Thymus (tissue), 11 donors: ENCODE measurements around the gene PAK4. TPM values are rescaled to one million over a fixed set of nuclear protein-coding genes. Genes with fewer than 3 reads are reported as not detected.

Experiments used
- DNase-seq, 9 donors: peaks; one replicate each; pipeline ENCODE4 v3.0.0-alpha.2; 2013; ENCODE audit warnings: low spot score in 9 of 9, low read depth in 6 of 9, missing footprints in 1 of 9
- H3K27ac ChIP-seq, 2 donors: one replicate each; pipeline ENCODE4 v1.5.1; 2013; ENCODE audit warnings: control low read depth in 1 of 2, low read depth in 1 of 2, low read length in 1 of 2, mild to moderate bottlenecking in 1 of 2, moderate library complexity in 1 of 2
- H3K27me3 ChIP-seq, 2 donors: one replicate each; pipeline ENCODE4 v1.5.1; 2013; ENCODE audit warnings: low read length in 1 of 2; ENCODE audit not compliant: control insufficient read depth in 2 of 2, insufficient read depth in 1 of 2
- H3K36me3 ChIP-seq, 2 donors: one replicate each; pipeline ENCODE4 v1.5.1; 2013; ENCODE audit warnings: low read length in 1 of 2, mild to moderate bottlenecking in 1 of 2, moderate library complexity in 1 of 2; ENCODE audit not compliant: control insufficient read depth in 2 of 2, insufficient read depth in 2 of 2
- H3K4me1 ChIP-seq, 2 donors: one replicate each; pipeline ENCODE4 v1.5.1; 2013; ENCODE audit warnings: low read length in 2 of 2; ENCODE audit not compliant: control insufficient read depth in 2 of 2, insufficient read depth in 2 of 2
- H3K4me3 ChIP-seq, 2 donors: one replicate each; pipeline ENCODE4 v1.5.1; 2013; ENCODE audit warnings: low read length in 2 of 2, control low read depth in 1 of 2, mild to moderate bottlenecking in 1 of 2
- H3K9me3 ChIP-seq, 2 donors: one replicate each; pipeline ENCODE4 v1.5.1; 2013; ENCODE audit warnings: low read length in 1 of 2, mild to moderate bottlenecking in 1 of 2; ENCODE audit not compliant: control insufficient read depth in 2 of 2, insufficient read depth in 1 of 2
- WGBS: extraction: QIAGEN DNeasy Blood & Tissue Kit; methylation state at CpG from one replicate; pipeline ENCODE4 v1.1.7; 2013; 5-methylcytosine and 5-hydroxymethylcytosine counted together
- polyA plus RNA-seq: library from polyadenylated mRNA; stranded (reverse); fragments of 200-250 nt; gene quantifications from one replicate; pipeline ENCODE4 v1.2.3, GENCODE V29; 2013
- total RNA-seq: library from RNA; stranded (reverse); fragments of 120-200 nt; gene quantifications from one replicate; pipeline ENCODE4 v1.2.4, GENCODE V29; 2013
- donor health status: healthy.

PAK4 gene
- total and polyA plus RNA-seq, 2 donors: 1.9 to 14.4 TPM

DNA sequence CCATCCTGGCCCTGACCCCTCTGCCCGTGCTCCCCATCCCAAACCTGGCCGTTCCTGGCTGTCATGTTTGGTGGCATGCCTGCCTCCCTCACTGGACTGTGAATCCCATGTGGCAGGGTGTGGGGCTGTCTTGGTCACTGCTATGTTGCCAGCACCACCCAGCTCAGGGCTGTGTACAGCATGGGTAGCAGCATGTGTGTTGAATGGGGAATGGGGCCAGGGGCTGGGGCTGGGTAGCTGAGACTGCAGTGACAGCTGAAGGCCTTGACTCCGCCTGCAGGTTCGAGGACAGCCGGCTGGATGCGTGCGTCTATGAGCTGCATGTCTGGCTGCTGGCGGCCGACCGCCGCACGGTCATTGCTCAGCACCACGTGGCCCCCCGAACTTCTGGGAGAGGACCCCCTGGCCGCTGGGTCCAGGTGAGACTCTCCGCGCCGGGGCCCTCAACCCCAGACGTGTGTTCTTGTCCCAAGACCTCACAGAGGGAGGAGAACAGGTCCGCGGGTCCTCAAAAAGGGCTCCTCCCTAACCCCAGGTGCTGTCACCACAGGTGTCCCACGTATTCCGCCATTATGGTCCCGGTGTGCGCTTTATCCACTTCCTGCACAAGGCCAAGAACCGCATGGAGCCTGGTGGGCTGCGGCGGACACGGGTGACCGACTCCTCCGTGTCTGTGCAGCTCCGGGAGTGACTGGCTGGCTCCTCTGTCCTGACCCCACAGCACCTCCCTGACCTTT is 74.6 kb downstream of the PAK4 start:
- 90% methylated on average over 32 of the region's 32 CpGs for WGBS
- H3K27me3 ChIP-seq: peaks cover 48 to 97% of the 10 kb centered on the region in 2 donors

DNA sequence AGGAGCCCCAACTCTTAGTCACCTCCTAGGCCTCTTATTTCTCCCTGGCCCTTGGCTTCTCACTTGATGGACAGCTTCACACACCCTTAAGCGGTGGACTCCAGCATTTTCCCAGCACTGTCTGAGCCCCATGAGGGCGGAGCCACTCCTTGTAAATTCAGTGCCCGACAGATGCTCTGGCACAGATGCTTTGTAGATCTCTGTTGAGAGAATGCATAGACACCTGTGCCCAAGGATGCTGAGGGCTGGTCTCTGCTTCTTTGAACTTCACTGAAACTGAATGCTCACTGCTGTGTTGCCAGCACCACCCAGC is 75.2 kb downstream of the PAK4 start:
- Histone ChIP-seq H3K27me3 (peaks cover 48 to 97% of the 10 kb centered on the region in 2 donors), H3K9me3 (no peaks in the 10 kb centered on the region), H3K36me3 (no peaks in the 10 kb centered on the region), H3K4me1 (peaks cover 0 to 5% of the 10 kb centered on the region in 2 donors), H3K27ac (no peak overlapping the region), H3K4me3 (no peak overlapping the region)
- WGBS: 88% methylated on average over 3 of the region's 3 CpGs
- no peak for DNase-seq

More for the DNA sequence above, 74.6 kb downstream of the PAK4 start:
- DNase-seq: no peak
- H3K9me3 ChIP-seq: no peaks in the 10 kb centered on the region
- H3K4me3 ChIP-seq: no peak overlapping the region
- no peaks in the 10 kb centered on the region for H3K36me3 ChIP-seq
- peaks cover 0 to 5% of the 10 kb centered on the region in 2 donors for H3K4me1 ChIP-seq
- no peak overlapping the region for H3K27ac ChIP-seq

DNA sequence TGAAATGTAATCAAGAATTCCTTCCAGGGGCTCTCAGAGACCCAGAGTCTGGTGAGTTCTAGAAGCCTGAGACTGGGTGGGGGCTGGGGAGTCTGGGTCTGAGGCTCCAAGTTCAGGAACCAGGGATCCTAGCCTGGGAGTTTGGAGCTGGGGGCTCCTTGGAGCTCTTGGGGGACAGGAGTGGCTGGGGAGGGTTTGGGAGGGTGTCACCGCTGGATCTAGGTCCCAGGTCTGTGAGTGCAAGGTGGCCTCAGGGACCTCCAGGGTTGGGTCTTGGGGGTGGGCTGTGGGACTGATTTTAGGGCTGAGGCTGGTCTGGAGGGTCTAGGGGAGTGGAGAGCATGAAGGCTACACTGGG is 77.4 kb downstream of the PAK4 start:
- peaks cover 33 to 84% of the 10 kb centered on the region in 2 donors for H3K27me3 ChIP-seq
- H3K4me1 ChIP-seq: no peaks in the 10 kb centered on the region
- no peak for DNase-seq
- WGBS: 96% methylated on average over 1 of the region's 1 CpG
- H3K36me3 ChIP-seq: no peaks in the 10 kb centered on the region
- H3K9me3 ChIP-seq: no peaks in the 10 kb centered on the region
- no peak overlapping the region for H3K27ac ChIP-seq
- no peak overlapping the region for H3K4me3 ChIP-seq

DNA sequence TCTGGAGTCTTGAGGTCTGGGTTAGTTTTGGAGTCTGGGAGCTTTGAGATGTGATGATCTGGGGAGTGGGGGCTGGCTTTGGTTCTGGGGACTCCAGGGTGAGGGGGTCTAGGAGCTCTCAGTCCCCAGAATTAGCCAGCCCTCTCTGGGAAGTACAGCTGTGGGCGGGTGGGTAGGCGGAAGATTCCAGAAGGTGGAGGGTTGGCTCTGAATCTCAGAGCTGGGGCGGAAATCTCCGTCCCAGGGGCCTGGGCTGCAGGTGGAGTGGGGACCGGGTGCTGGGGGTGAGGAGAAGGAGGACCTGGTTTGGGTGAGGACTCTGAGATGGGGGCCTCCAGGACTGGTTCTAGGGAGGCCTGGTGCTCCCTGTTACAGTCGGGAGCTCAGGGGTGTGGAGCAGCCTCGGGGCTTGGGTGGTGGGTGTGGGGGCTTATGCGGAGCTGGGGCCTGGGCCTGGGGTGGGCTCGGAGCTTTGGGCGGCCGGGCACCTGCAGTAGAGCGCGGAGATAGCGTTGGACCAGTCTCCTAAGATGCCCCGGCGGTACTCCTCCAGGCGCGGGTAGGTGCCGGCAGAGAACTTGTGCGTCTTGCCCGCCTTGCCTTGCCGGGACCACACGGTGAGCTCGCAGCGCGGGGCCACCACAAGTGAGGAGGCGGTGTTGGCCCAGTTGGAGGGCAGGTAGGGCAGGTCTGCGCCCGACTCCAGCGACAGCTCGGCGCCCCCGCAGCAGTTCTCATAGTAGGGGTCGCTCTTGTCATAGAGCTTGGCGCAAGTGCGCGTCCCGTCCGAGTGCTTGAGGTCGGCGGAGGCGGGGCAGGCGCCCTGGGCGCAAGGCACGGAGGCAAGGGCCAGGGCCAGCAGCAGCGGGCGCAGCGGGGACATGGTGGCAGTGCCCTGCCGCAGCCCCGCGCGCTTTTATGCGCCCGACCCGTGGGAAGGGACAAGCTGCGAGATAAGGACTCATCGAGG is 78.1 kb downstream of the PAK4 start, which contains the start of gene SYCN:
Gene SYCN, minus strand, starts transcription at position 892 of the 970 bp plus-strand sequence. Its CDS starts 9 bp downstream, at position 883.
- WGBS: 26% methylated on average over 57 of the region's 57 CpGs
- no peak within 1 kb of the TSS for H3K4me3 ChIP-seq
- no peaks in the 10 kb centered on the region for H3K4me1 ChIP-seq
- no peak for DNase-seq
- H3K27ac ChIP-seq: no peak within 1 kb of the TSS
- H3K9me3 ChIP-seq: no peaks in the 10 kb centered on the region
- peaks cover 30 to 80% of the 10 kb centered on the region in 2 donors for H3K27me3 ChIP-seq
- H3K36me3 ChIP-seq: no peaks in the 10 kb centered on the region

DNA sequence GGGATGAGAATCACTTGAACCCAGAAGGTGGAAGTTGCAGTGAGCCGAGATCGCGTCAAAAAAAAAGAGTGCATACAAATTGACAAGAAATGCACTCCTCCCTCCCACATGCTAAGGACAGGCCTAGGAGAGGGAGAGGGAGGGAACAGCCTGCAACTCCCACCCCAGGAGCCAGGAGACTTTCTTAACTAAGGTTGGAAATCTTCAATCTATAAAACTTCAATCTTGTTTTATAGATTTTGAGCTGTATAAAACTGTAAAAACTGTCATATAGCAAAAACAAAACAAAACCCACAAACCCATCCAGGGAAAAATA is 79.8 kb downstream of the PAK4 start:
- no peak for DNase-seq
- 86% methylated on average over 3 of the region's 3 CpGs for WGBS
- H3K4me3 ChIP-seq: no peak overlapping the region
- no peaks in the 10 kb centered on the region for H3K9me3 ChIP-seq
- peaks cover 23 to 63% of the 10 kb centered on the region in 2 donors for H3K27me3 ChIP-seq
- H3K4me1 ChIP-seq: no peaks in the 10 kb centered on the region
- H3K27ac ChIP-seq: no peak overlapping the region
- no peaks in the 10 kb centered on the region for H3K36me3 ChIP-seq

DNA sequence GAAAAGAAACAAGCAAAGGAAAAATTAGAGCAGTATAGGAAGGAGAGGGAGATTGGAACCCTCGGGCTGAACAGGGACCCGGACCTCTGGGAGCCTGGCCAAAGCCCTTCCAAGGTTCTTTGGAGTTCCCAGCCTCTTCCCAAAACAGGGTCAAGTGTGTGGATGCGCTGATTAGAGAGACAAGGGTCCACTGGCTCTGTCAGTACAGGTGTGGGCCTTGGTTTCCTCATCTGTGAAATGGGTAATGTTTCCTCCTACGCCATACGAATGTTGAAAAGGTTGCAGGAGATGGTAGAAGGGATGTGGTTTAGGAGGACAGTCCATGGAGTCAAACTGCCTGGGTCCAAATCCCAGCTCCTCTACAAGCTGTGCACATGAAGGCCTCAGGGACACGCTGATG is 80.5 kb downstream of the PAK4 start:
- DNase-seq: no peak
- 91% methylated on average over 6 of the region's 6 CpGs for WGBS
- H3K4me3 ChIP-seq: no peak overlapping the region
- no peaks in the 10 kb centered on the region for H3K36me3 ChIP-seq
- no peak overlapping the region for H3K27ac ChIP-seq
- peaks cover 23 to 57% of the 10 kb centered on the region in 2 donors for H3K27me3 ChIP-seq
- no peaks in the 10 kb centered on the region for H3K4me1 ChIP-seq
- H3K9me3 ChIP-seq: no peaks in the 10 kb centered on the region

DNA sequence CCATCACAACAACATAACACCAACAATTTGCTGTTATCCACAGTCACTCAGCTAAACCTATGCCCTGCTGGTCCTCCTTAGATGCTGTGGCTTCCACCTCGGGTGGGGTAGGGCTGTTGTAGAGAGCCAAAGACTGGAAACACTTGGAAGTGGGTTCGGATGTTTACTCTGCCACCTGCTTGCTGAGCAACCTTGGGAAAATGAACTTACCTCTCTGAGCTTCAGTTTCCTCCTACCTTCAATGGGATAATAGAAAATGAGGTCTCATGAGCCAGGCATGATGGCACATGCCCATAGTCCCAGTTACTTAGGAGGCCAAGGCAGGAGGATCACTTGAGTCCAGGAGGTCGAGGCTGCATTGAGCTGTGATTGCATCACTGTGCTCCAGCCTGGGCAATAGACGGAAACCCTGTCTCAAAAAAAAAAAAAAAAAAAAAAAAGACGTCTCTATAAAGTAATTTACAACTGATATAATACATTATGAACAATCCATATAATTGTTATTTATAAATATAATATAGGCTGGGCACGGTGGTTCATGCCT is 81.8 kb downstream of the PAK4 start:
- no peak overlapping the region for H3K4me3 ChIP-seq
- H3K9me3 ChIP-seq: no peaks in the 10 kb centered on the region
- peaks cover 23 to 51% of the 10 kb centered on the region in 2 donors for H3K27me3 ChIP-seq
- H3K4me1 ChIP-seq: no peaks in the 10 kb centered on the region
- 87% methylated on average over 6 of the region's 6 CpGs for WGBS
- H3K27ac ChIP-seq: no peak overlapping the region
- DNase-seq: no peak
- no peaks in the 10 kb centered on the region for H3K36me3 ChIP-seq

DNA sequence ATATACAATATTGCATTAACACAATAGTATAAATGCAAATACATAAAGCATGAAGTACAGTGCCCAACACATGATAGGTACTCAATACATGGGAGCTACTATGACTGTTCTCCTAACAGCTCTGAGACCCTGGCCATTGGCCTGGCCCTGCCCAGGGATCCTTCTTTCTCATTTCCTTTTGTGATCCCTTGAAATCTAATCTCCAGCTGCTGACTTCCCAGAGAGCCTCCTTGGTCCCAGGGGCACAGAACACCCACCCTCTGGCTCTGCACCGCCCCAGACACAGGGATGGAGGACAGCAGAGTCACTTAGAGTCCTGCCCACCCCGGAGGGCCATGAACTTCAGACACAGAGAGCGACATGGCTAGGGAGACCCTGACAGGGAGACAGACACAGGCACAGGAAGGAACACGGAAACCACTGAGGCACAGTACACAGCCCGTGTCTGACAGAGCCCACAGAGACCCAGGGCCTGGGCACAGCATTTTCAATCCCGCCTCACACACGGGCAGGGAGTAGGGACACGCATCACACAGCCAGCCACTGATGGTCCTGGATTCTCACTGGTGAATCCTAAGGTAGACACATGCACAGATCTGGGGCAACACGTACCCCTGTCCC is 82.7 kb downstream of the PAK4 start:
- no peaks in the 10 kb centered on the region for H3K4me1 ChIP-seq

DNA sequence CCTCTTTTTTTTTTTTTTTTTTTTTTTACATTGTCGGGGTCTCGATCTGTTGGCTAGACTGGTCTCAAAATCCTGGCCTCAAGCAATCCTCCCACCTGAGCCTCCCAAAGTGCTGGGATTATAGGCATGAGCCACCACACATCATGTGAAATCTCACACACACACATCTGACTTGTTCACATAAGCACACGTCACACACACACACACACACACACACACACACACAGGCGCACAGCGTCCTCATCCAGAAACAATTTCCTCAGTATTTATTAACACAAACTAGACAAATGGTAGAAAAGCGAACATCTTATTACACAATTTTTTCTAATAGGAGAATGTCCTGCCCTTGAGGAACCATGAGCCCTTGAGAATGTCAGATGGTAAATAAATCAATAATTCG is 83.6 kb downstream of the PAK4 start:
- 89% methylated on average over 7 of the region's 7 CpGs for WGBS
- no peak for DNase-seq
- H3K4me1 ChIP-seq: no peaks in the 10 kb centered on the region
- no peak overlapping the region for H3K27ac ChIP-seq
- no peaks in the 10 kb centered on the region for H3K36me3 ChIP-seq
- H3K27me3 ChIP-seq: peaks cover 6 to 34% of the 10 kb centered on the region in 2 donors
- H3K4me3 ChIP-seq: no peak overlapping the region
- H3K9me3 ChIP-seq: no peaks in the 10 kb centered on the region

More for the DNA sequence above, 82.7 kb downstream of the PAK4 start:
- peaks cover 15 to 43% of the 10 kb centered on the region in 2 donors for H3K27me3 ChIP-seq
- DNase-seq: no peak
- H3K27ac ChIP-seq: no peak overlapping the region
- H3K9me3 ChIP-seq: no peaks in the 10 kb centered on the region
- no peak overlapping the region for H3K4me3 ChIP-seq
- H3K36me3 ChIP-seq: no peaks in the 10 kb centered on the region
- whole genome bisulfite sequencing: 84% methylated on average over 9 of the region's 9 CpGs
